GM12878 (cell line): ENCODE measurements around the gene TBL3. TPM values are rescaled to one million over a fixed set of nuclear protein-coding genes. Genes with fewer than 3 reads are reported as not detected.

Experiments
- CBX5 ChIP-seq: sonication (generic); IDR thresholded peaks from 2 replicates; pipeline ENCODE4 v1.6.1; 2016; ENCODE audit warnings: low read depth, moderate library complexity, mild to moderate bottlenecking, inconsistent platforms
- CEBPB ChIP-seq, 2 experiments: fragments of 150-350 bp in 1 of 2; IDR thresholded peaks; 2 replicates each; pipeline ENCODE4 v1.6.1; 2012 to 2014; ENCODE audit warnings: low read depth in 2 of 2, low read length in 2 of 2, borderline replicate concordance in 1 of 2, inconsistent platforms in 1 of 2
- CHD4 ChIP-seq: fragments of 200-600 bp; sonication (generic); IDR thresholded peaks from 2 replicates; pipeline ENCODE4 v1.6.1; 2016; ENCODE audit warnings: mild to moderate bottlenecking
- PAX8 ChIP-seq: fragments of 450-650 bp; IDR thresholded peaks from 2 replicates; pipeline ENCODE4 v1.6.1; 2017; ENCODE audit warnings: mild to moderate bottlenecking, moderate library complexity
- SMAD5 ChIP-seq: IDR thresholded peaks from 2 replicates; pipeline ENCODE4 v1.6.1; 2016; ENCODE audit warnings: antibody characterized with exemption, low read depth
- SMARCA5 ChIP-seq: fragments of 450-650 bp; IDR thresholded peaks from 2 replicates; pipeline ENCODE4 v1.6.1; 2017; ENCODE audit warnings: mild to moderate bottlenecking
- SREBF1 ChIP-seq: IDR thresholded peaks from 2 replicates; pipeline ENCODE4 v1.6.1; 2012; ENCODE audit warnings: mild to moderate bottlenecking, low read length
- SUPT20H ChIP-seq: IDR thresholded peaks from 2 replicates; pipeline ENCODE4 v1.6.1; 2011; ENCODE audit warnings: low read depth, mild to moderate bottlenecking, low read length, moderate library complexity, borderline replicate concordance; ENCODE audit not compliant: control insufficient read depth
- SUZ12 ChIP-seq: fragments of 200-600 bp; sonication (generic); IDR thresholded peaks from one replicate; pipeline ENCODE4 v1.6.1; 2018; ENCODE audit warnings: antibody characterized with exemption, mild to moderate bottlenecking; ENCODE audit not compliant: unreplicated experiment
- TAF1 ChIP-seq: IDR thresholded peaks from 2 replicates; pipeline ENCODE4 v1.6.1; 2011; ENCODE audit warnings: mild to moderate bottlenecking, low read depth, low read length, borderline replicate concordance
- TCF3 ChIP-seq: IDR thresholded peaks from 2 replicates; pipeline ENCODE4 v1.6.1; 2012; ENCODE audit warnings: low read depth, mild to moderate bottlenecking, low read length, borderline replicate concordance; ENCODE audit not compliant: insufficient read depth
- ZNF274 ChIP-seq: IDR thresholded peaks from one replicate; pipeline ENCODE4 v1.8.0; 2011; ENCODE audit not compliant: insufficient read length, insufficient read depth
- ZSCAN29 ChIP-seq: fragments of 450-650 bp; IDR thresholded peaks from 2 replicates; pipeline ENCODE4 v1.6.1; 2017; ENCODE audit warnings: mild to moderate bottlenecking, moderate library complexity
- polyA plus RNA-seq, 11 experiments: library from polyadenylated mRNA; depleted of rRNA in 4 of 11; unstranded in 6 of 11; stranded (reverse) in 5 of 11; fragments of >200 nt; fragmentation: Nextera tagmentation in 4 of 11; fragmentation: Illumina TruSeq in 1 of 11; extraction: Ambion mirVana in 4 of 11; extraction: Trizol in 1 of 11; gene quantifications; 1 replicate in 1 of 11; 2 replicates in 10 of 11; pipeline versions ENCODE4 v1.2.1 to v1.2.3, GENCODE V29; 2011 to 2016; ENCODE audit warnings: inconsistent platforms in 2 of 11, missing spikeins in 2 of 11, low read depth in 1 of 11
- total RNA-seq, 4 experiments: library from RNA; depleted of rRNA in 3 of 4; stranded (reverse); fragments of >200 nt in 3 of 4; fragmentation: Illumina TruSeq in 1 of 4; extraction: Trizol in 1 of 4; gene quantifications; 2 replicates each; pipeline versions ENCODE4 v1.2.1 to v1.2.3, GENCODE V29; 2013 to 2021
- TF ChIP-seq, protein P1 (sequence below): fragments of 450-650 bp; IDR thresholded peaks from 2 replicates; pipeline ENCODE4 v1.6.1; 2016; ENCODE audit warnings: mild to moderate bottlenecking, moderate library complexity, borderline replicate concordance
- TF ChIP-seq, protein P2 (sequence below): IDR thresholded peaks from 2 replicates; pipeline ENCODE4 v1.6.1; 2012; ENCODE audit warnings: low read length, inconsistent platforms
- TF ChIP-seq, protein P3 (sequence below): fragments of 450-650 bp; IDR thresholded peaks from 2 replicates; pipeline ENCODE4 v1.6.1; 2014; ENCODE audit warnings: mild to moderate bottlenecking
- TF ChIP-seq, protein P4 (sequence below): fragments of 450-650 bp; formaldehyde crosslinking; IDR thresholded peaks from 2 replicates; pipeline ENCODE4 v1.4.0; 2020; ENCODE audit warnings: mild to moderate bottlenecking, moderate library complexity

Gene TBL3
- total and polyA plus RNA-seq, 10 of the 15 experiments (the other 5 are each of a cell fraction or from before 2014, with no cell fraction given) = 1.2 to 101 (median 34.2) TPM

DNA sequence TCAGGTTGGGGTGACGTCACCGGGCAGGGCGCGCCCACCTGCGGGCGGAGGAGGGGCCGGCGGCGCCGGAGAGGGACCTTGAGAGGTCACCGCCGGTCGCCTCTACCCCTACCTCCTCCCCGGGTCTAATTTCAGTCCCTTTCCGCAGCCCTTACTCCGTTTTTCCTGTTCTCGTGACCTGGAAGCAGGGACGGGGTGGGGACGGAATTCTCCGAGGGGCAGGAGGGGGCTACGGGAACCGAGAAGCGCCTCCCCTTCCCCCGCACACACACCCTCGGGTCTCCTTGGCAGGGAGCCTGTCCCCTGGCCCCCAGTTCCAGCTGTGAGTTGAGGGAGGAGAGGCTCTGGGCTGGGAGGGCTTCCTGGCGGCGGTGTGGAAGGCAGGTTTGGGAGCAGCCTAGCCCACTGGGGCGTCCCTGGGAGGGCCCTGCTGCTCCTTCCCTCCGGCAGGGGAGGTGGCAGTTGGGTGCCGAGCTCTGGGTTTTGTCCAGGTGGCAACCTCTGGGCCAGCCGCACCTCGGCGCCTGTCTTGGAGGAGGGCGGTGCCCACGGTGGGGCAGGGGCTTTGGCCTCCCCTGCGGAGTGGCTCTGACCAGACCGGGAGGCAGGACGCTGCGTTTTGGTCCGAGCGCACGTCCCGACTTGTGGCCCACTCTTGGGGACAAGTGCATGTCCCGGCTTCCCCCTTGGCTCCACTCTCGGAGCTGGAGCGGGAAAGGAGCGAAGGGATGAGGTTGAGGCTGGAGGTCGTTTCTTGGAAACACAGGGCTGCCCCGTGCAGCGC is 18.7 kb downstream of the TBL3 start (continued):
- TF ChIP-seq, protein P1, sequence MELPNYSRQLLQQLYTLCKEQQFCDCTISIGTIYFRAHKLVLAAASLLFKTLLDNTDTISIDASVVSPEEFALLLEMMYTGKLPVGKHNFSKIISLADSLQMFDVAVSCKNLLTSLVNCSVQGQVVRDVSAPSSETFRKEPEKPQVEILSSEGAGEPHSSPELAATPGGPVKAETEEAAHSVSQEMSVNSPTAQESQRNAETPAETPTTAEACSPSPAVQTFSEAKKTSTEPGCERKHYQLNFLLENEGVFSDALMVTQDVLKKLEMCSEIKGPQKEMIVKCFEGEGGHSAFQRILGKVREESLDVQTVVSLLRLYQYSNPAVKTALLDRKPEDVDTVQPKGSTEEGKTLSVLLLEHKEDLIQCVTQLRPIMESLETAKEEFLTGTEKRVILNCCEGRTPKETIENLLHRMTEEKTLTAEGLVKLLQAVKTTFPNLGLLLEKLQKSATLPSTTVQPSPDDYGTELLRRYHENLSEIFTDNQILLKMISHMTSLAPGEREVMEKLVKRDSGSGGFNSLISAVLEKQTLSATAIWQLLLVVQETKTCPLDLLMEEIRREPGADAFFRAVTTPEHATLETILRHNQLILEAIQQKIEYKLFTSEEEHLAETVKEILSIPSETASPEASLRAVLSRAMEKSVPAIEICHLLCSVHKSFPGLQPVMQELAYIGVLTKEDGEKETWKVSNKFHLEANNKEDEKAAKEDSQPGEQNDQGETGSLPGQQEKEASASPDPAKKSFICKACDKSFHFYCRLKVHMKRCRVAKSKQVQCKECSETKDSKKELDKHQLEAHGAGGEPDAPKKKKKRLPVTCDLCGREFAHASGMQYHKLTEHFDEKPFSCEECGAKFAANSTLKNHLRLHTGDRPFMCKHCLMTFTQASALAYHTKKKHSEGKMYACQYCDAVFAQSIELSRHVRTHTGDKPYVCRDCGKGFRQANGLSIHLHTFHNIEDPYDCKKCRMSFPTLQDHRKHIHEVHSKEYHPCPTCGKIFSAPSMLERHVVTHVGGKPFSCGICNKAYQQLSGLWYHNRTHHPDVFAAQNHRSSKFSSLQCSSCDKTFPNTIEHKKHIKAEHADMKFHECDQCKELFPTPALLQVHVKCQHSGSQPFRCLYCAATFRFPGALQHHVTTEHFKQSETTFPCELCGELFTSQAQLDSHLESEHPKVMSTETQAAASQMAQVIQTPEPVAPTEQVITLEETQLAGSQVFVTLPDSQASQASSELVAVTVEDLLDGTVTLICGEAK = no peak
- TF ChIP-seq, protein P2, sequence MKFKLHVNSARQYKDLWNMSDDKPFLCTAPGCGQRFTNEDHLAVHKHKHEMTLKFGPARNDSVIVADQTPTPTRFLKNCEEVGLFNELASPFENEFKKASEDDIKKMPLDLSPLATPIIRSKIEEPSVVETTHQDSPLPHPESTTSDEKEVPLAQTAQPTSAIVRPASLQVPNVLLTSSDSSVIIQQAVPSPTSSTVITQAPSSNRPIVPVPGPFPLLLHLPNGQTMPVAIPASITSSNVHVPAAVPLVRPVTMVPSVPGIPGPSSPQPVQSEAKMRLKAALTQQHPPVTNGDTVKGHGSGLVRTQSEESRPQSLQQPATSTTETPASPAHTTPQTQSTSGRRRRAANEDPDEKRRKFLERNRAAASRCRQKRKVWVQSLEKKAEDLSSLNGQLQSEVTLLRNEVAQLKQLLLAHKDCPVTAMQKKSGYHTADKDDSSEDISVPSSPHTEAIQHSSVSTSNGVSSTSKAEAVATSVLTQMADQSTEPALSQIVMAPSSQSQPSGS = no peak
- TF ChIP-seq CHD4 (no peak), ZSCAN29 (no peak), SUPT20H (no peak), PAX8 (no peak), SREBF1 (no peak), SMARCA5 (0 out of 2 replicates have a peak, but pooled peaks have one; percentile 43), SMAD5 (no peak), TCF3 (no peak), ZNF274 (no peak), TAF1 (0 out of 2 replicates have a peak, but pooled peaks have one; percentile 21), CEBPB (IDR thresholded peaks at IDR 0.05; ENCODE audit: borderline replicate concordance in 1 of 2, low read depth in 2 of 2, low read length in 2 of 2) (no peak), SUZ12 (no peak), CBX5 (no peak)
- TF ChIP-seq, protein P3, sequence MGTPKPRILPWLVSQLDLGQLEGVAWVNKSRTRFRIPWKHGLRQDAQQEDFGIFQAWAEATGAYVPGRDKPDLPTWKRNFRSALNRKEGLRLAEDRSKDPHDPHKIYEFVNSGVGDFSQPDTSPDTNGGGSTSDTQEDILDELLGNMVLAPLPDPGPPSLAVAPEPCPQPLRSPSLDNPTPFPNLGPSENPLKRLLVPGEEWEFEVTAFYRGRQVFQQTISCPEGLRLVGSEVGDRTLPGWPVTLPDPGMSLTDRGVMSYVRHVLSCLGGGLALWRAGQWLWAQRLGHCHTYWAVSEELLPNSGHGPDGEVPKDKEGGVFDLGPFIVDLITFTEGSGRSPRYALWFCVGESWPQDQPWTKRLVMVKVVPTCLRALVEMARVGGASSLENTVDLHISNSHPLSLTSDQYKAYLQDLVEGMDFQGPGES = no peak
- TF ChIP-seq, protein P4, sequence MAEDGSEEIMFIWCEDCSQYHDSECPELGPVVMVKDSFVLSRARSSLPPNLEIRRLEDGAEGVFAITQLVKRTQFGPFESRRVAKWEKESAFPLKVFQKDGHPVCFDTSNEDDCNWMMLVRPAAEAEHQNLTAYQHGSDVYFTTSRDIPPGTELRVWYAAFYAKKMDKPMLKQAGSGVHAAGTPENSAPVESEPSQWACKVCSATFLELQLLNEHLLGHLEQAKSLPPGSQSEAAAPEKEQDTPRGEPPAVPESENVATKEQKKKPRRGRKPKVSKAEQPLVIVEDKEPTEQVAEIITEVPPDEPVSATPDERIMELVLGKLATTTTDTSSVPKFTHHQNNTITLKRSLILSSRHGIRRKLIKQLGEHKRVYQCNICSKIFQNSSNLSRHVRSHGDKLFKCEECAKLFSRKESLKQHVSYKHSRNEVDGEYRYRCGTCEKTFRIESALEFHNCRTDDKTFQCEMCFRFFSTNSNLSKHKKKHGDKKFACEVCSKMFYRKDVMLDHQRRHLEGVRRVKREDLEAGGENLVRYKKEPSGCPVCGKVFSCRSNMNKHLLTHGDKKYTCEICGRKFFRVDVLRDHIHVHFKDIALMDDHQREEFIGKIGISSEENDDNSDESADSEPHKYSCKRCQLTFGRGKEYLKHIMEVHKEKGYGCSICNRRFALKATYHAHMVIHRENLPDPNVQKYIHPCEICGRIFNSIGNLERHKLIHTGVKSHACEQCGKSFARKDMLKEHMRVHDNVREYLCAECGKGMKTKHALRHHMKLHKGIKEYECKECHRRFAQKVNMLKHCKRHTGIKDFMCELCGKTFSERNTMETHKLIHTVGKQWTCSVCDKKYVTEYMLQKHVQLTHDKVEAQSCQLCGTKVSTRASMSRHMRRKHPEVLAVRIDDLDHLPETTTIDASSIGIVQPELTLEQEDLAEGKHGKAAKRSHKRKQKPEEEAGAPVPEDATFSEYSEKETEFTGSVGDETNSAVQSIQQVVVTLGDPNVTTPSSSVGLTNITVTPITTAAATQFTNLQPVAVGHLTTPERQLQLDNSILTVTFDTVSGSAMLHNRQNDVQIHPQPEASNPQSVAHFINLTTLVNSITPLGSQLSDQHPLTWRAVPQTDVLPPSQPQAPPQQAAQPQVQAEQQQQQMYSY = no peak
